CD4-positive, alpha-beta T cell (primary cell): ENCODE results near the gene ZNF764. TPM values are rescaled to one million over a fixed set of nuclear protein-coding genes. Genes with fewer than 3 reads are reported as not detected.

Experiments
- ATAC-seq: fragments of 200-7000 bp; cut with Tn5 transposase; one replicate; pipeline ENCODE4 v1.10.0; 2022; ENCODE audit warnings: mild to moderate bottlenecking; ENCODE audit not compliant: poor library complexity
- CTCF ChIA-PET: fragments of 350-600 bp; sonication (Branson Sonifier 250); formaldehyde crosslinking; loops from one replicate; lab custom pipeline; 2021; ENCODE audit warnings: antibody characterized with exemption, inconsistent platforms; lab: Charles Lee
- POLR2A ChIA-PET: fragments of 350-600 bp; sonication (Branson Sonifier 250); formaldehyde crosslinking; loops from one replicate; lab custom pipeline; 2021; ENCODE audit warnings: antibody characterized with exemption, inconsistent platforms; lab: Charles Lee
- DNase-seq, 14 experiments: peaks; one replicate each; pipeline ENCODE4 v3.0.0-alpha.2; 2013 to 2020; ENCODE audit warnings: mixed read lengths in 2 of 14
- H3K27ac ChIP-seq, 2 donors: one replicate each; pipeline versions ENCODE4 v1.5.1 to v1.7.0; 2013; ENCODE audit warnings: low read length in 2 of 2, low read depth in 1 of 2, mild to moderate bottlenecking in 1 of 2
- H3K27me3 ChIP-seq, 2 experiments: 1 replicate in 1 of 2; 2 replicates in 1 of 2; pipeline versions ENCODE4 v1.6.1 to v1.7.0; 2013; ENCODE audit warnings: low read length in 2 of 2, control low read depth in 1 of 2, mild to moderate bottlenecking in 1 of 2, moderate library complexity in 1 of 2; ENCODE audit not compliant: insufficient read depth in 2 of 2, control insufficient read depth in 1 of 2
- H3K36me3 ChIP-seq: one replicate; pipeline ENCODE4 v1.6.1; 2013; ENCODE audit warnings: low read length, control low read depth; ENCODE audit not compliant: insufficient read depth
- H3K4me1 ChIP-seq: one replicate; pipeline ENCODE4 v1.6.1; 2013; ENCODE audit warnings: low read length, control low read depth; ENCODE audit not compliant: insufficient read depth
- H3K4me3 ChIP-seq: one replicate; pipeline ENCODE4 v1.5.1; 2013; ENCODE audit warnings: mild to moderate bottlenecking, low read length, moderate library complexity
- H3K9me3 ChIP-seq, 2 experiments: 1 replicate in 1 of 2; 2 replicates in 1 of 2; pipeline versions ENCODE4 v1.6.1 to v1.7.0; 2013; ENCODE audit warnings: low read length in 2 of 2, mild to moderate bottlenecking in 2 of 2, control low read depth in 1 of 2, moderate library complexity in 1 of 2; ENCODE audit not compliant: control insufficient read depth in 1 of 2, insufficient read depth in 1 of 2
- H3K27ac Mint-ChIP-seq: one replicate; pipeline ENCODE4 v1.8.0; 2020; ENCODE audit warnings: mixed read lengths
- H3K27me3 Mint-ChIP-seq: one replicate; pipeline ENCODE4 v1.8.0; 2021; ENCODE audit warnings: mixed read lengths
- H3K36me3 Mint-ChIP-seq: one replicate; pipeline ENCODE4 v1.8.0; 2021; ENCODE audit warnings: low read depth, mixed read lengths
- H3K4me1 Mint-ChIP-seq: one replicate; pipeline ENCODE4 v1.8.0; 2021; ENCODE audit warnings: low read depth, mixed read lengths
- H3K4me3 Mint-ChIP-seq: one replicate; pipeline ENCODE4 v1.8.0; 2020; ENCODE audit warnings: mild to moderate bottlenecking, mixed read lengths
- H3K9me3 Mint-ChIP-seq: one replicate; pipeline ENCODE4 v1.8.0; 2020; ENCODE audit warnings: mixed read lengths
- intact Hi-C, 2 experiments: fragments of 100-400 bp; cut with DNase I in 1 of 2; cut with micrococcal nuclease in 1 of 2; formaldehyde crosslinking; loops; one replicate each; pipeline versions ENCODE4 v1.15.1 to v1.9.0; 2023 to 2025; cut with DNase I, micrococcal nuclease
- total RNA-seq, 174 experiments: library from RNA in 2 of 174; stranded (reverse) in 2 of 174; gene quantifications; one replicate each; pipeline ENCODE4 v1.2.3 and lab custom pipeline; 2021 to 2026
- TF ChIP-seq, protein P1 (sequence below): fragments of 200-600 bp; IDR thresholded peaks from one replicate; pipeline ENCODE4 v1.8.0; 2022; ENCODE audit warnings: antibody characterized with exemption, mild to moderate bottlenecking

Gene ZNF764
- total RNA-seq, 2 experiments from 2014 or later = 20.4 to 22.9 TPM

DNA sequence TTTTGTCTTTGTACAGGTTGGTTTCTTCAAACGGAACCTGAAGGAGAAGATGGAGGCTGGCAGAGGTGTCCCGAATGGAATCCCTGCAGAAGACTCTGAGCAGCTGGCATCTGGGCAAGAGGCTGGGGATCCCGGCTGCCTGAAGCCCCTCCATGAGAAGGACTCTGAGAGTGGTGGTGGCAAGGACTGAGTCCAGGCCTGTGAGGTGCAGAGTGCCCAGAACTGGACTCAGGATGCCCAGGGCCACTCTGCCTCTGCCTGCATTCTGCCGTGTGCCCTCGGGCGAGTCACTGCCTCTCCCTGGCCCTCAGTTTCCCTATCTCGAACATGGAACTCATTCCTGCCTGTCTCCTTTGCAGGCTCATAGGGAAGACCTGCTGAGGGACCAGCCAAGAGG, 36.7 kb downstream of the ZNF764 start:
- H3K4me3 ChIP-seq = no peak overlapping the region
- H3K27ac ChIP-seq = no peak overlapping the region
- TF ChIP-seq, protein P1, sequence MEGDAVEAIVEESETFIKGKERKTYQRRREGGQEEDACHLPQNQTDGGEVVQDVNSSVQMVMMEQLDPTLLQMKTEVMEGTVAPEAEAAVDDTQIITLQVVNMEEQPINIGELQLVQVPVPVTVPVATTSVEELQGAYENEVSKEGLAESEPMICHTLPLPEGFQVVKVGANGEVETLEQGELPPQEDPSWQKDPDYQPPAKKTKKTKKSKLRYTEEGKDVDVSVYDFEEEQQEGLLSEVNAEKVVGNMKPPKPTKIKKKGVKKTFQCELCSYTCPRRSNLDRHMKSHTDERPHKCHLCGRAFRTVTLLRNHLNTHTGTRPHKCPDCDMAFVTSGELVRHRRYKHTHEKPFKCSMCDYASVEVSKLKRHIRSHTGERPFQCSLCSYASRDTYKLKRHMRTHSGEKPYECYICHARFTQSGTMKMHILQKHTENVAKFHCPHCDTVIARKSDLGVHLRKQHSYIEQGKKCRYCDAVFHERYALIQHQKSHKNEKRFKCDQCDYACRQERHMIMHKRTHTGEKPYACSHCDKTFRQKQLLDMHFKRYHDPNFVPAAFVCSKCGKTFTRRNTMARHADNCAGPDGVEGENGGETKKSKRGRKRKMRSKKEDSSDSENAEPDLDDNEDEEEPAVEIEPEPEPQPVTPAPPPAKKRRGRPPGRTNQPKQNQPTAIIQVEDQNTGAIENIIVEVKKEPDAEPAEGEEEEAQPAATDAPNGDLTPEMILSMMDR = no peak
- ChIA-PET POLR2A (interaction anchor here (0.6 to 1.2 kb wide), 4 partner anchors 13 to 363 kb away, joined by 3 to 4 read pairs (median 4); partner anchors contain the start of gene ZNF747), CTCF (no interaction called here)
- no peaks in the 10 kb centered on the region for H3K9me3 Mint-ChIP-seq
- DNase-seq = no peak
- no peak overlapping the region for H3K4me3 Mint-ChIP-seq
- no peak for ATAC-seq
- peaks cover 58% of the 10 kb centered on the region for H3K36me3 Mint-ChIP-seq
- intact Hi-C loops = no loop called here
- H3K9me3 ChIP-seq = no peaks in the 10 kb centered on the region
- H3K4me1 Mint-ChIP-seq = peaks cover 4% of the 10 kb centered on the region
- no peaks in the 10 kb centered on the region for H3K27me3 Mint-ChIP-seq
- H3K27ac Mint-ChIP-seq = no peak overlapping the region
- H3K4me1 ChIP-seq = peaks cover 14% of the 10 kb centered on the region
- H3K27me3 ChIP-seq = no peaks in the 10 kb centered on the region
- peaks cover 54% of the 10 kb centered on the region for H3K36me3 ChIP-seq

DNA sequence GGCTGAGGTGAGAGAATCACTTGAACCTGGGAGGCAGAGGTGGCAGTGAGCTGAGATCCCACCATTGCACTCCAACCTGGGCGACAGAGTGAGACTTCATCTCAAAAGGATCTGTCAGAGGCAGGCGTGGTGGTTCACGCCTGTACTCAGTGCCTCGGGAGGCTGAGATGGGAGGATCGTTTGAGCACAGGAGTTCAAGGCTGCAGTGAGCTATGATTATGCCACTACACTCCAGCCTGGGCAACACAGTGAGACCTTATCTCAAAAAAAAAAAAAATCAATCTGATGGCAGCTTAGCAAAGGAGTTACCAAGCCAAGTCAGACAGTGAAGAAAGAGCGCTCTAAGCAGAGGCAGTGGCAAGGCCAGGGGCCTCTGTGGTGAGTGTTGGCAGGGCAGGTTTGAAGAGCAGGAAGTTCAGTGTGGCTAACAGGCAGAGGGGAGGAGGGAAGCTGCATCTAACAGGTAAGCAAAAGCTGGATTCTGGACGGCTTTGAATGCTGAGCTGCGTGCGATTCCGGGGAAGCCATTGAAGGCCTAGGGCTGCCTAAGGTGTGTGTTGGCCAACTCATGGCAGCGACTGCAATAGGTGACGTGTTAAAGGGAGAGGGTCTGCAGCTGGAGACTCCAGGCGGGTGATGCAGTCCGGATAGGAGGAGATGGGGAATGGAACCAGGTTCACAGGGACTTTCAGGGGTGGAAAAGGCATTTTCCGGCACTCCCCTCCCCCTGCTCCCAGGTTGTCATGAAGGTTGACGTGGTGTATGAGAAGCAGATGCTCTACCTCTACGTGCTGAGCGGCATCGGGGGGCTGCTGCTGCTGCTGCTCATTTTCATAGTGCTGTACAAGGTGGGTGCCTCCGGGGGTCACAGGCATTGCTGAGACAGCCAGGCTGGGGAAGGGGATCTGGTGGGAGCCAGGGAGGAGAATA, 38.8 kb downstream of the ZNF764 start:
- peaks cover 6% of the 10 kb centered on the region for H3K4me1 ChIP-seq
- TF ChIP-seq, protein P1 = no peak
- H3K9me3 Mint-ChIP-seq = no peaks in the 10 kb centered on the region
- no peak overlapping the region for H3K4me3 ChIP-seq
- intact Hi-C loops = loop anchor here in 1 of 2 experiments (2.0 to 5.0 kb wide), 2 partner anchors 21 to 37 kb away; no protein-coding TSS in a partner anchor
- no peaks in the 10 kb centered on the region for H3K27me3 Mint-ChIP-seq
- no peaks in the 10 kb centered on the region for H3K27me3 ChIP-seq
- peaks cover 74% of the 10 kb centered on the region for H3K36me3 ChIP-seq
- peak overlapping the region; percentile 63 for H3K27ac Mint-ChIP-seq
- ATAC-seq (no peak), DNase-seq (no peak)
- ChIA-PET CTCF (interaction anchor here (1.2 kb wide), 1 partner anchor 89 kb away, joined by 5 read pairs; the partner anchor contains the start of gene DCTPP1), POLR2A (interaction anchor here (1.0 to 1.9 kb wide), 3 partner anchors 8 to 38 kb away, joined by 3 to 7 read pairs (median 6); no protein-coding TSS in a partner anchor)
- peaks cover 79% of the 10 kb centered on the region for H3K36me3 Mint-ChIP-seq
- H3K27ac ChIP-seq = peak overlapping the region in 1 of 2 donors; percentile 13
- H3K9me3 ChIP-seq = no peaks in the 10 kb centered on the region
- H3K4me3 Mint-ChIP-seq = no peak overlapping the region
- H3K4me1 Mint-ChIP-seq = no peaks in the 10 kb centered on the region

DNA sequence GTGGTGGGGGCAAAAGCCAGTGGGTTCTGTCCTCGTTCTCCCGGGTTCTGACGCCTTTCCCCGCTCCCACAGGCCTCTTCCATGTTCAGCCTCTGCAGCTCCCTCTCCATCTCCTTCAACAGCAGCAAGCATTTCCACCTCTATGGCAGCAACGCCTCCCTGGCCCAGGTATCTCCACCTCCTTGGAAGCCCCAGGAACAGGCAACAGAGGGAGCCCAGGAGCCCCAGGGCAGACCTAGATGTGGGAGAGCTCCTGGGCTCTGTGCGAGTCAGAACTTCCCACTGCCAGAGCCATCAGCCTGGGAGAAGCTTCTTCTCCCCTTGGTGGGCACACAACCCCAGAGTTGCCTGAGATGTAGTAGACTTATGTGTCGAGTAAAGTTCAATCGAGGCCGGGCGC, 39.6 kb downstream of the ZNF764 start:
- TF ChIP-seq, protein P1 = no peak
- Histone ChIP-seq H3K9me3 (no peaks in the 10 kb centered on the region), H3K27me3 (no peaks in the 10 kb centered on the region), H3K36me3 (peaks cover 80% of the 10 kb centered on the region), H3K4me3 (no peak overlapping the region), H3K4me1 (peaks cover 6% of the 10 kb centered on the region), H3K27ac (no peak overlapping the region)
- no peaks in the 10 kb centered on the region for H3K9me3 Mint-ChIP-seq
- peak overlapping the region; percentile 63 for H3K27ac Mint-ChIP-seq
- ChIA-PET CTCF (no interaction called here), POLR2A (interaction anchor here (1.0 to 1.9 kb wide), 4 partner anchors 9 to 67 kb away, joined by 3 to 7 read pairs (median 4); partner anchors contain the start of gene ZNF785)
- no peaks in the 10 kb centered on the region for H3K4me1 Mint-ChIP-seq
- ATAC-seq = no peak
- intact Hi-C loops = loop anchor here in 1 of 2 experiments (2.0 to 5.0 kb wide), 2 partner anchors 20 to 36 kb away; no protein-coding TSS in a partner anchor
- H3K36me3 Mint-ChIP-seq = peaks cover 86% of the 10 kb centered on the region
- H3K4me3 Mint-ChIP-seq = no peak overlapping the region
- H3K27me3 Mint-ChIP-seq = no peaks in the 10 kb centered on the region
- peak in 1 of 14 experiments; percentile 10 for DNase-seq
